DMS153 treated with DMSO at 0.1 percent for 48 hours (cell line): Measurements from ENCODE around the gene KCNG1.

Experiments used
- DNase-seq: peaks from one replicate; lab custom pipeline; 2025; ENCODE audit not compliant: unreplicated experiment; lab: John Stamatoyannopoulos, UW

KCNG1 gene

DNA sequence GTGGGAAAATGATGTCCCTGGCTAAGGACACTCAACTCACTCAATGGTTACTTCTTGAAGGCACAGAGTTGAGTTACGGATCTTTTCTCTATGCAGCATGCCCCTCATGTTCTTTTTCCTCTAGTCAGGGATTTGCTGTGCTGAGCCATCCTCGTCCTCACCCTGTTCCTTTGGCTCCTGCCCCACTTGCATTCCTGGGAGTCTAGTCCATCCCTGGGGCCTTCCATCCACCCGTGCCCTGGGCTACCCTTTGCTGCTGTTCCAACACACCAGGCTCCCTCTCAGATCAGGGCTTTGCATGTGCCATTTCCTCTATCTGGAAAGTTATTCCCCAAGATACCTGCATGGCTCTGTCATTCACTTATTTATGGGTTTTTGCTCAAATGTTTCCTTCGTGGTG, 13.3 kb upstream of the KCNG1 start:
- no peak for DNase-seq

- DNase-seq, result no peak
Observed at GRCh38 chr20:51034988-51035656, 12.2 kb upstream of the KCNG1 start.

DNA sequence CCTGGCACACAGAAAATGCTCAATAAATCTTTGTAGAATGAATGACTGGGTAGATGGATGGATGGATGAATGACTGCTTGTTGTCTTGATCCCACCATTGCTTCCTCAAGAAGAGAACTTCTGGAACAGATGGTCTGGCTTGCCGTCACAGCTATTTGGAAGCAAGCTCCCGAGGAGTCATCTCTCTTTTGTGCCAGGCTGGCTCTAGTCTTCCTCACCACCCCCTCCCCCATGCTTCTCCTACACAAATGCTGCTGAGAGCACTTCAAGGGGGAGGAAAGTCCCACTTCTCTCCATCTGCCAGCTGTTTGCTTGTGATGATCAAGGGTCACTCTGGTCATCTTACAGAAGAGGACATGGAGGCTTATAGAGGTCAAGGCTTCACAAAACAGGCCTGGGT, 11.6 kb upstream of the KCNG1 start:
- DNase-seq, result no peak

DNA sequence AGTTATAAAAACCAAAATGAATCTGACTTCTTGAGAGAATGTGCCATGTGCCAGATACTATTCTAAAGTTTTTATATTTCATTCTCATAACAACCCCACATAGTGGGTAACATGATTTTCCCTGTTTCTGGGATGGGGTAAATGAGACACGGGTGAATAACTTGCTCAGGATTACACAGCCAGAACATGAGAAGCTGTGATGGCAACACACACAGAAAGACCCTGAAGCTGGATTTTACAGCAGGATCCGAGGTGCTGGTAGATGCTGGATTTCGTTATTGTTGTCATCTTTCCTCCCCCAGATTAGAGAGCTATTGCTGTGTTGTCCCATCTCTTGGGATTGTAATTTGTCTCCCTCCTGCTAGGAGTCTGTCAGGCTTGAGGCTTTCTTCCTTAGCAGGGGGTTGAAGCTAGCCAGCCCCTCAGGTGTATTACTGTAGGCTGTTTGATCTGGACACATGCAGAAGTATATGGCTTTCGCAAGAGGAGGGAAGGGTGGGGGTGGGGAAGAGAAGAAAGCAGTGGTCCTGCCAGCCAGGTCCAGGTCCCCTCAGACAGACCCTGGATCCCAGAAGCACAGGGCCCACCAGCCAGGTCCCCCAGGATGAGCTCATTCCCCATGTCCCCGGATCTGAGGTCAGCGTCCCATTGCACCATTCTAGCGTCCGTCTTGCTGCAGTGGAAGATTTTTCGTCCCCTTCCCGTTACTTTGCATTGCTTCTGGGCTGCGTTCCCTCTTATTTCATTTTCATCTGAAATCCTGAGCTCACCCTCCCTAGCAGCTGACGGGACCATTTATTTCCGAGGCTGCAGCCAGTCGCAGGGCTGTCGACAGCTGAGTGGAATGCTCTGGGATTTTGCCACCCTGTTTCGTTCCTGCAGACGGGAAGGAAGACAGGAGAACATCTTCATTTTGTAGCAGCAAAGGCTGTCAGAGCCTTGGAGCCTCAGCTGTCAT, 7.3 kb upstream of the KCNG1 start:
- no peak for DNase-seq

GRCh38 chr20:51029556-51029955, 6.6 kb upstream of the KCNG1 start:
- no peak for DNase-seq

GRCh38 chr20:51028616-51029212, 5.8 kb upstream of the KCNG1 start:
- DNase-seq, result no peak

- no peak for DNase-seq
Observed at GRCh38 chr20:51027035-51027795, 4.3 kb upstream of the KCNG1 start.

GRCh38 chr20:51026269-51026668, 3.4 kb upstream of the KCNG1 start:
- DNase-seq, result no peak

DNA sequence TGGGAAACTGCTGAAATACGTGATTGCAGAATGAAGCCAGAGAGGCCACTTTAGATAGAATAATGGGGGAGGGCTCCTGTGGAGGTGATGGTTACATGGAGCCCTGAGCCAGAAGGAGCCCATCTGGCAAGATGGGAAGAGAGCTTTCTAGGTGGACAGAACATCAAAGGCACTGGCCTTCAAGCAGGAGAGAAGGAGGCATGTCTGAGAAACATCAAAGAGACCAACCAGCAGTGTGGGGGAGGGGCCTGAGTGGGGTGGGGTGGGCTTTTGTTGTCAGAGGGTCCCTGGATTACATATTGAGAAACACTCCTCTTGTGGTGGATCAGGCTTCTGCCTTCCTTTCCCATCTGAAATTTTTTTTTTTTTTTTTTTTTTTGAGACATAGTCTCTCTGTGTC, 1.9 kb upstream of the KCNG1 start:
- no peak for DNase-seq

- no peak for DNase-seq
Observed at GRCh38 chr20:51023617-51024155, 779 bp upstream of the KCNG1 start.

GRCh38 chr20:51022227-51022802, 592 bp downstream of the KCNG1 start:
- DNase-seq, result no peak

DNA sequence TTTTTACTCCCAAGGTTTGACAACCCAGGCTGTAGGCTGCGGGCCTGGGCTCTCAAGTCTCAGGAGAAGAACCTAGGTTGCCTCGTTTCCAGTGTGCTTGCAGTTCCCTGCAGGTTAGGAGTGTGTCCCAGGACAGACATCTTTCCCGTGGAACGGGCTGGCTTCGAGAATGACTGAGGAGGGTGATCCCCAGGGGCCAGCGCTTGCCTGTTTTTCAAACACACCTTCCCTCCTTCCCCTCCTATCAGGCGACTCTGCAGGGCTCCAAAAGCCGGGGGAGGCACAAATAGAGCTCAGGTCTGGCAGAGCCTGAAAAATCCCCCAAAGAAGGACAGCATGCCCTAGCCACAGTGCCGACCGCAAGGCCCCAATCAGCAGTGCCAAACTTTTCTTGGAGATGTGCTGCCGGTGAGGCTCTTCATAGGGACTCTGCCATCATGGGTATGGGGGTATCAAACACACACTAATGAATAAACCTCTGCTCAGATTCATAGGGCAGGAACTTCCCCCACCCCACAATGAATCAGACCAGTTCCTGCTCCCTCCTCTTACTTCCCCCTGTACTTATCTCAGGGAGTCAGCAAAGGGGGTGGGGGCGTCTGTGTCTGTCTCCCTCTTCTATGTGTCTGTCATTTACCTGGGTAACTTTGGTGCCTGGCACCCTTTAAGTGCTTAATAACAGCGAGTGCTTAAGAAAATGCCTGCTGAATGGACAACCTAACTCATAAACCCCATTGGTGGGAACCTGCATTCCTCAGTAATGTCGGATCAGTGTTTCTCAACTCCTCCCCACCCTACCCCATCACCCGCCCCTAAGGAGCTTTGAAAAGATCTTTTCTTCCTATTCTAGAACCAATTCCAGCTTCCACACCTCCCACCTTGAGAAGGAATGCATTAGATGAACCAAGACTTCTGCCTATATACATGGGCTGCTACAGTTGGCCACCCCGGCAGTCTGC, 1.6 kb downstream of the KCNG1 start:
- DNase-seq, result no peak

DNA sequence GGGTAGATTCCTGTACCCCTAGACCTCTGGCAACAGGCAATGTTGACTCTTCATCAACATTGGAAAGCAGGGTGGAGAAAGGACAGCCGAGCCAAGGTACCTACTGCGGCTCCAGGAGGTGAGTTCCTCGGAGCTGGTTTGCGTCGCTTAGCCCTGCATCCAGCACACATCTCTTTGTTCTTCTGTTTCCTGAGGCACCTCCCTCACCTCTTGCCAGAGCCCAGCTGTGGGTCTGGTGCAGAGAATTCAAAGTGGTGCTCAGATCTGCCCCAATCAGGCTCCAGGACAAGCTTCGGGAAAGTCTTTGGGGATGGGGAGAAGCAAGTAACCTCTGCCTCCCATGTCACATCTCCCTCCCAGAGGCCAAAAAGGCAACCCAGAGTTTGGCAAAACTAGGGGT, 2.2 kb downstream of the KCNG1 start:
- no peak for DNase-seq

DNA sequence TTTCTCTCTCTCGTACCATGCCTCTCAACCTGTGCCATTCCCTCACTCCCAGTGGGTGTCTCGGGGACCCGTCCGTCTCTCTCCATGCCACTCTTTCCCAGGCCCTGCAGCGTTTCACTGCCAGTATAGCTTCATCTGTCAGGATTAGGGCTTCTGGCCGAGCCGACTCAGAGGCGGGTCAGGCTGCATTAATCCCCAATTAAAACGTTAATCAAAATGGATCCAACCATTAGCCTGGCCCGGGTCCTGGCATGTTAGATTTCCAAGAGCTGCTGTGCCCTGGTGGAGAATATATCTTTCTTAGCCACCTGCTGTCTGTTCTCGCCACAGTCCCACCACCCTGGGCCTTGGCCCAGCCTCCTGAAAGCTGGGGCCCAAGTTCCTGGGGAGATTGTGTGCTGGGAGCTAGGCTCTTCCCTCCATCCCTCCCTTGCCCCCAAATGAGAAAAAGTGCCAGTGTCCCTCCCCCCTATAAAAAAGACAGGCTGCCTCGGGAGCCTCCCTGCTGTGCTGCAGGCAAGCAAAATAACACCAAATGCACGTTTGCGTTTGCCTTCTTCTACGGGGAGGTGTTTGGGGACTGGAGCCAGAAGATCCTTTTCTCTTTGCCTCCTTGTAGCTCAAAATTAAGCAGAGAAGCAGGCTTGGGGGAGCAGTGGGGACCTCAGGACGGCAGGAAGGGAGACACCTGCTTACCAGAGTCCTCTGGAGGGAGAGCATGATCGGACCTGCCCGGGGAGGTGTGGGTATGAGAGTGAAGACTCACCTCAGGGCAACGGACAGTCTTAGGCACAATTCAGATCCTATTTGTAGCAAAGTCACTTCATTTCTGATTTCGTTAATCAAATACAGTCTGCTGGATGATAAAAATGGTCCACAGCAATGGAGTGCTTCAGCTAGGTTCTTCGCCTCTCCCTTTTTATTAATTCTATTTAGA, 3.0 kb downstream of the KCNG1 start:
- DNase-seq, result no peak

DNA sequence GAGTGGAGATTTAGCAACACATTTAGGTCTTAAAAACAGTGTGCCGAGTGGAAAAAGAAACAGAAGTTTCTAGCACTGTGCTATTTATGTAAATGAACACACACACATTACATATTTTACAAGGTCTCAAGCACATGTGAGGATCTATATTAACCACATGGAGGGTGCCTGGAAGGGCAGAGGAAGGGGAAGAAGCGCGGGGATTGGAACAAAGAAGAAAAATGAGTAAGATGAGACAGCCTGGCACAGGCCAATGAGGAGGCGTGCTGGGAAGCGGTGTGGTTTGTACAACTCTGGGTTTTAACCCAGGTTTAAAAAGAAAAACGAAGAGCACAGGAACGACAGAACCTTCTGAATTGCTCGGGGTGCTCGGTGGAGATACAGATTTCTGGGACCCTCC, 5.7 kb downstream of the KCNG1 start:
- DNase-seq, result no peak

DNA sequence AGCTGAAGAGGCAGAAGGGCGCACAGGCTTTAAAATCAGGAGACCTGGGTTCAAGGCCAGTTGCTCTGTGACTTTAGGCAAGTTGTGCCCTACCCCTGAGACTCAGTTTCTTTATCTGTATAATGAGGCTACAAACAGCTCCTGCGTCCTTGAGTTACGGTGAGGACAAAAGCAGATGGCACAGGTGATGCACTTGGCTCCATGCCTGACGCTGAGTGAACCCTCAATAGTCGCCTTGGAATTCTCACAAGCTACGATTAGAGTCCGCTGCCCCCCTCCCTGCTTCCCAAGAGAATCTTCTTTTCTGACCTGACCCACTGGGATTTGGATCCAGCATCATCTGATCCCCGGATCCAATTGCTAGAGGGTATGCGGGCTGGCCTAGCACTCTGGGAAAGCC, 6.4 kb downstream of the KCNG1 start:
- no peak for DNase-seq

- peak; percentile 13 for DNase-seq
Observed at GRCh38 chr20:51014797-51015722, 7.8 kb downstream of the KCNG1 start.
